SU-DHL-6 (cell line): ENCODE results near the gene RYR2.
A peak's percentile ranks its signal among the peaks of the same experiment; 100 is the strongest.

Source experiments
- H2AFZ ChIP-seq: fragments of 200-600 bp; sonication (generic); 2 replicates; pipeline ENCODE4 v1.6.1; 2014; ENCODE audit warnings: low read depth, mild to moderate bottlenecking, moderate library complexity, mixed read lengths, antibody characterized with exemption, low read length; ENCODE audit not compliant: severe bottlenecking
- H3F3A ChIP-seq: fragments of 200-600 bp; shearing (Covaris generic); 2 replicates; pipeline ENCODE4 v1.6.0; 2016; ENCODE audit warnings: antibody characterized with exemption, mild to moderate bottlenecking; ENCODE audit not compliant: insufficient read depth
- H3K27ac ChIP-seq: fragments of 200-600 bp; sonication (generic); 2 replicates; pipeline ENCODE4 v1.5.1; 2016; ENCODE audit warnings: low read depth, mild to moderate bottlenecking, low read length, moderate library complexity, mixed read lengths
- H3K27me3 ChIP-seq: fragments of 200-600 bp; sonication (generic), shearing (Covaris generic); 2 replicates; pipeline ENCODE4 v1.6.0; 2014; ENCODE audit warnings: mild to moderate bottlenecking, low read length
- H3K36me3 ChIP-seq: fragments of 200-600 bp; sonication (generic); 2 replicates; pipeline ENCODE4 v1.6.1; 2014; ENCODE audit warnings: mild to moderate bottlenecking, low read length, mixed read lengths
- H3K4me2 ChIP-seq: fragments of 300-600, 200-600 bp; shearing (Covaris generic), sonication (generic); 2 replicates; pipeline ENCODE4 v1.6.0; 2014; ENCODE audit warnings: low read length, low read depth, mild to moderate bottlenecking; ENCODE audit not compliant: poor library complexity, severe bottlenecking
- H3K4me3 ChIP-seq: fragments of 200-600 bp; sonication (generic); 2 replicates; pipeline ENCODE4 v1.5.1; 2014; ENCODE audit warnings: antibody characterized with exemption, low read length, mild to moderate bottlenecking, mixed read lengths; ENCODE audit not compliant: insufficient read depth, poor library complexity, severe bottlenecking
- H3K79me2 ChIP-seq: fragments of 200-600 bp; sonication (generic); 2 replicates; pipeline ENCODE4 v1.6.1; 2014; ENCODE audit warnings: mild to moderate bottlenecking, low read length, moderate library complexity; ENCODE audit not compliant: insufficient read depth
- H3K9ac ChIP-seq: fragments of 200-600 bp; sonication (generic); 2 replicates; pipeline ENCODE4 v1.7.0; 2014; ENCODE audit warnings: mild to moderate bottlenecking, low read length
- H3K9me2 ChIP-seq: fragments of 200-600 bp; sonication (generic); replicated peaks from 2 replicates; pipeline ENCODE4 v1.6.1; 2014; ENCODE audit warnings: low read length; ENCODE audit not compliant: insufficient read depth
- H3K9me3 ChIP-seq: fragments of 200-600 bp; sonication (generic); 2 replicates; pipeline ENCODE4 v1.6.1; 2014; ENCODE audit warnings: low read length, mixed read lengths; ENCODE audit not compliant: insufficient read depth
- H4K20me1 ChIP-seq: fragments of 200-600 bp; sonication (generic); 2 replicates; pipeline ENCODE4 v1.6.1; 2014; ENCODE audit warnings: low read depth, mild to moderate bottlenecking, antibody characterized with exemption, low read length, moderate library complexity, mixed read lengths
- EZH2phosphoT487 ChIP-seq: fragments of 200-600 bp; sonication (generic), shearing (Covaris generic); conservative IDR thresholded peaks from 2 replicates; pipeline ENCODE4 v1.6.1; 2018; ENCODE audit warnings: mild to moderate bottlenecking, antibody characterized with exemption, low read length, moderate library complexity, mixed read lengths
- TF ChIP-seq, protein P1 (sequence below): fragments of 200-600 bp; sonication (generic); IDR thresholded peaks from one replicate; pipeline ENCODE4 v1.5.1; 2017; ENCODE audit warnings: antibody characterized with exemption, mild to moderate bottlenecking, low read length, moderate library complexity; ENCODE audit not compliant: insufficient read depth, poor library complexity, severe bottlenecking

The RYR2 gene

DNA sequence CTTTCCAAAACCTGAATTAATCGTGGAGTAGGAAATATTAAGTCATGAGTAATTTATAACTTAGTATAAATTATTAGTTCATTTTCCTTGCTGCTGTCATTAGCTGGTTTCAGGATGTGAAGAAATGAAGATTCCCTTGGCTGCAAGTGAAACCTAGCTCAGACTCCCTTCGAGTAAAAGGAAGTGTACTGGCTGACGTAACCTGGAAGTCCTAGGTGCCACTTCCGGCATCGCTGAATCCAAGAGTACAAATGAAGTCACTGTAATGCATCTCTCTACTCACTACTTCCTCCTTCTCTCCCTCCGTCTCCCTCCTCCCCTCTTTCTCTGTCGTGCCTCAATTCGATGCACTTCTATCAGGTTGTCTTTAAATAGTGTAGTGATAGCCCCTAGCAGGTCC, 820.0 kb downstream of the RYR2 start:
- no peaks in the 10 kb centered on the region for H3K79me2 ChIP-seq
- H3K27ac ChIP-seq, result no peak overlapping the region
- H3F3A ChIP-seq, result no peaks in the 10 kb centered on the region
- no peaks in the 10 kb centered on the region for H3K27me3 ChIP-seq
- H3K36me3 ChIP-seq, result no peaks in the 10 kb centered on the region
- H3K9me3 ChIP-seq, result no peaks in the 10 kb centered on the region
- H3K4me3 ChIP-seq, result no peak overlapping the region
- no peak overlapping the region for H3K9ac ChIP-seq
- no peak overlapping the region for H2AFZ ChIP-seq
- no peaks in the 10 kb centered on the region for H4K20me1 ChIP-seq
- no peaks in the 10 kb centered on the region for H3K9me2 ChIP-seq
- no peak for TF ChIP-seq EZH2phosphoT487
- TF ChIP-seq, protein P1, sequence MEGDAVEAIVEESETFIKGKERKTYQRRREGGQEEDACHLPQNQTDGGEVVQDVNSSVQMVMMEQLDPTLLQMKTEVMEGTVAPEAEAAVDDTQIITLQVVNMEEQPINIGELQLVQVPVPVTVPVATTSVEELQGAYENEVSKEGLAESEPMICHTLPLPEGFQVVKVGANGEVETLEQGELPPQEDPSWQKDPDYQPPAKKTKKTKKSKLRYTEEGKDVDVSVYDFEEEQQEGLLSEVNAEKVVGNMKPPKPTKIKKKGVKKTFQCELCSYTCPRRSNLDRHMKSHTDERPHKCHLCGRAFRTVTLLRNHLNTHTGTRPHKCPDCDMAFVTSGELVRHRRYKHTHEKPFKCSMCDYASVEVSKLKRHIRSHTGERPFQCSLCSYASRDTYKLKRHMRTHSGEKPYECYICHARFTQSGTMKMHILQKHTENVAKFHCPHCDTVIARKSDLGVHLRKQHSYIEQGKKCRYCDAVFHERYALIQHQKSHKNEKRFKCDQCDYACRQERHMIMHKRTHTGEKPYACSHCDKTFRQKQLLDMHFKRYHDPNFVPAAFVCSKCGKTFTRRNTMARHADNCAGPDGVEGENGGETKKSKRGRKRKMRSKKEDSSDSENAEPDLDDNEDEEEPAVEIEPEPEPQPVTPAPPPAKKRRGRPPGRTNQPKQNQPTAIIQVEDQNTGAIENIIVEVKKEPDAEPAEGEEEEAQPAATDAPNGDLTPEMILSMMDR, result no peak
- no peak overlapping the region for H3K4me2 ChIP-seq

DNA sequence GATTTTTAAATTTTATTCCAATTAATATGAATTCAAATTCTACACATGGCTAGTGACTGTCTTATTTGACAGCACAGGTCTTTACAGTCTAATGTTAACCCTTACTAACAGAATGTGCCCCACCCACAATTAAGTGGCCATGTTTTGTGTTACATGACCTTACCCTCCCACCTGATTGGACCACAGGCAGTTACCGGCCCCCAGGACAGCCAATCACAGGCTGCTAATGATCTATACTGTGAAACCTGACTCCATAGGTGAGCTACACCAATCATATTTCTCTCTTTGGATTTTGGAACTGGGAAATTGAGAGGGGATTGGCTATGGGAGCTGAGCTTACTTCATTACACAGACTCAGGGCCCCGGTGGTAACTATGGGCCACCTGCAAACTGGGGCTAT, 821.2 kb downstream of the RYR2 start:
- Histone ChIP-seq H3K4me3 (no peak overlapping the region), H3K9me3 (no peaks in the 10 kb centered on the region), H4K20me1 (no peaks in the 10 kb centered on the region), H3F3A (no peaks in the 10 kb centered on the region), H3K27me3 (no peaks in the 10 kb centered on the region), H3K27ac (no peak overlapping the region), H3K9me2 (no peaks in the 10 kb centered on the region), H3K79me2 (no peaks in the 10 kb centered on the region), H2AFZ (no peak overlapping the region), H3K4me2 (no peak overlapping the region), H3K9ac (no peak overlapping the region), H3K36me3 (no peaks in the 10 kb centered on the region)
- TF ChIP-seq, protein P1, result no peak
- TF ChIP-seq EZH2phosphoT487, result no peak

DNA sequence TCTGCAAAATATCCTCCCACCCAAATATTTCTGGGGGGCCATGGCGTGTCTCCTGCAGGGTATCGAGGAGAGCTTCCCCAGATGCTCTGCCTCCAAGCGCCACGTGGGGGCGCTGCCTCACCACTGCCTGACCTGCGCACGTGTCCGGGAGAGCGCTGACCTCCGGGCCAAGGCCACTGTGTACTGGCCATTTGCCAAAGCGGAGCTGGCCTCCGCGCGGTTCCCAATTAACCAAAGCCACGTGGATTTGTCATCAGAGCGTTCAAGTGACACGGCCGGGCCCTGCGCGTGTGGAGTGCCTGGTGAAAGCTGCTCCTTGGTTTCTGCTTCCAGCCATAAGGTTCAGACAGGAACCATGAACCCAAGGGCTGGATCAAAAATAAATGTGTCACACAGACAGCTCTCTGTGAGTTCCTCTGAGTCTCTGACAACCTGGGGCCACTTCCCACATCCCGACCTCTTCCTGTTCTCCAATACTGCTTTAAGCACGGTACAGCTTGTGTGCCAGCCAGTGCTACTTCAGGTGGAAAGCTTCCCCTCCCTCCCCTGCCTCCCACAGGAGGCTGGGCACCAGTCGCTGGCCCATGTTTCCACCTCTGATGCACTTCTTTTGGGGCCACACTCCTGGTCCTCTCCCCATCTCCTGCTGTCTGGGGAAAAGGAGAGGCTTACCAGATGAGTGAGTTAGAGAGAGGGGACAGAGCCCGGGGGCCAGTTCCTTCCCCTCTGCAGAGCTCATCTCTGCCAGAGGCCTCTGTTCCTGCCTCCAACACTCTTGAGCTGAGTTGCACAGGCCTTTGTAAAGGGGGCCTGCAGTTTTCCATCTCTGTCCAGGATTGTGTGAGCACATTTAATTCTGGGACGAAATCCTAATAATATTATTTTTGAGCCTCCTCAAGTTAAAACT, 822.6 kb downstream of the RYR2 start:
- no peak overlapping the region for H3K9ac ChIP-seq
- TF ChIP-seq, protein P1, result peak; percentile 6
- no peak for TF ChIP-seq EZH2phosphoT487
- no peaks in the 10 kb centered on the region for H3K27me3 ChIP-seq
- no peaks in the 10 kb centered on the region for H4K20me1 ChIP-seq
- no peak overlapping the region for H3K4me2 ChIP-seq
- no peaks in the 10 kb centered on the region for H3K79me2 ChIP-seq
- H3K9me3 ChIP-seq, result no peaks in the 10 kb centered on the region
- no peaks in the 10 kb centered on the region for H3F3A ChIP-seq
- no peaks in the 10 kb centered on the region for H3K36me3 ChIP-seq
- no peak overlapping the region for H3K27ac ChIP-seq
- H2AFZ ChIP-seq, result no peak overlapping the region
- H3K9me2 ChIP-seq, result no peaks in the 10 kb centered on the region
- H3K4me3 ChIP-seq, result no peak overlapping the region
